BLaER1 treated with 17β-estradiol and CSF1 and Interleukin-3, amounts not matched to agents 10 nM and 100 nM (cell line): ENCODE data around the gene IL19.

Source experiments
- H3K27ac ChIP-seq, 11 experiments: shearing (Covaris generic); formaldehyde crosslinking; 2 replicates each; pipeline ENCODE4 v1.8.1; 2022
- H3K27me3 ChIP-seq, 11 experiments: shearing (Covaris generic); formaldehyde crosslinking; 2 replicates each; pipeline ENCODE4 v1.8.1; 2022
- H3K36me3 ChIP-seq, 11 experiments: shearing (Covaris generic); formaldehyde crosslinking; 2 replicates each; pipeline ENCODE4 v1.8.1; 2022
- H3K4me1 ChIP-seq, 10 experiments: shearing (Covaris generic); formaldehyde crosslinking; 2 replicates each; pipeline ENCODE4 v1.8.1; 2022
- H3K4me2 ChIP-seq, 11 experiments: shearing (Covaris generic); formaldehyde crosslinking; 2 replicates each; pipeline ENCODE4 v1.8.1; 2022
- H3K4me3 ChIP-seq, 10 experiments: shearing (Covaris generic); formaldehyde crosslinking; 2 replicates each; pipeline ENCODE4 v1.8.1; 2022
- H3K9ac ChIP-seq, 11 experiments: shearing (Covaris generic); formaldehyde crosslinking; 2 replicates each; pipeline ENCODE4 v1.8.1; 2022
- H3K9me3 ChIP-seq, 11 experiments: shearing (Covaris generic); formaldehyde crosslinking; replicated peaks in 1 of 11; 2 replicates each; pipeline ENCODE4 v1.8.1; 2022
- H4K20me1 ChIP-seq, 11 experiments: shearing (Covaris generic); formaldehyde crosslinking; 2 replicates each; pipeline ENCODE4 v1.8.1; 2022
- Cebpa-rat ChIP-seq, 11 experiments: shearing (Covaris generic); IDR thresholded peaks; 2 replicates each; pipeline ENCODE4 v1.8.1; 2022

IL19 gene, protein sequence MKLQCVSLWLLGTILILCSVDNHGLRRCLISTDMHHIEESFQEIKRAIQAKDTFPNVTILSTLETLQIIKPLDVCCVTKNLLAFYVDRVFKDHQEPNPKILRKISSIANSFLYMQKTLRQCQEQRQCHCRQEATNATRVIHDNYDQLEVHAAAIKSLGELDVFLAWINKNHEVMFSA

DNA sequence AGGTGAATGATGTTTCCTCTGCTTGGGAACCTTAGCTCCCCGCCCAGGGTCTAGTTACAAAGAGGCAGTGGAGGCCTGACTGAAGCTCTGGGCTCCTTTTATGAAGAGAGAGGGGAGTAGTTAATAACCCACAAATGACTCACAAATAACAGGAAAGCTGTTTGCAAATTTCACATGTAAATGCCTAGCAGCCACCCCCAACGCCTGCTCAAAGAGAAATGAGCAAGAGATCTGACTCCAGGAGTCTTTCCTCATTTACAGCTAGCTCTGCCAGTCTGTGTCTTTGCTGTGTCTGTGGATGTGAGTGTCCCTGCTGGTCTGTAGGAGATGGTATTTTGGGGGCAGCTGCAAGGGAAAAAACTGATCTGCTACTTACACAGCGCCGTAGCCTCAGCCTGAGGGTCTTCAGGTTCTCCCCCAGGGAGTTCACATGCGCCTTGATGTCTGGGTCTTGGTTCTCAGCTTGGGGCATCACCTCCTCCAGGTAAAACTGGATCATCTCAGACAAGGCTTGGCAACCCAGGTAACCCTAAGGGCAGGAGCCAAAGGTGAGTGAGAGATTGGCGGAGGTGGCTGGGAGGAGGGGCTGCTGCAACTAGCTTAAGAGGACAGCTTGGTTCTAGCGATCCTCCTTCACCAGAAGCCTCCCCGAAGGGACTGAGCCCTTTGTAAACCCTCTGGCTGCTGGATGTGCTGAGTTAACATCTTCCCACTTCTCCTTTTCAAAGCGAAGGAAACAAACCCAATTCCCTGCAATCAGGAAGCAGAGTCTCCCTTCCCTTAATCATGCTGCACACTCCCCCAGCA lies at the start of gene IL19:
TSS of gene IL19 (plus strand) at position 243 of the 807 bp plus-strand sequence. CDS start 65,890 bp downstream, outside the sequence.
- Histone ChIP-seq H3K36me3 (peaks cover 0 to 25% (median 0%) of the 10 kb centered on the region in 11 experiments; a peak in 7 of 22 replicates), H3K9me3 (no peaks in the 10 kb centered on the region), H3K4me2 (peak within 1 kb of the TSS; percentile 77 to 97 (median 87)), H3K4me1 (peaks cover 69 to 98% (median 80%) of the 10 kb centered on the region in 10 experiments), H3K4me3 (peak within 1 kb of the TSS in 6 of 10 experiments; percentile 26 to 65 (median 54); a peak in 11 of 20 replicates), H3K27ac (peak within 1 kb of the TSS in 10 of 11 experiments; percentile 46 to 93 (median 72); a peak in 20 of 22 replicates), H3K9ac (peak within 1 kb of the TSS in 9 of 11 experiments; percentile 26 to 85 (median 76); a peak in 17 of 22 replicates), H4K20me1 (no peaks in the 10 kb centered on the region), H3K27me3 (peaks cover 0 to 12% (median 0%) of the 10 kb centered on the region in 11 experiments; a peak in 3 of 22 replicates)
- no peak for TF ChIP-seq Cebpa-rat (IDR thresholded peaks at IDR 0.05)

GRCh38 chr1:206721454-206721853 lies 49.1 kb upstream of the IL19 start:
- Histone ChIP-seq H3K36me3 (peaks cover 0 to 36% (median 24%) of the 10 kb centered on the region in 11 experiments; a peak in 9 of 22 replicates), H3K9ac (no peak overlapping the region), H3K4me2 (peak overlapping the region; percentile 13 to 83 (median 42); a peak in 18 of 22 replicates), H3K4me3 (no peak overlapping the region), H3K27ac (peak overlapping the region in 3 of 11 experiments; percentile 18 to 35 (median 26); a peak in 4 of 22 replicates), H3K4me1 (peaks cover 80 to 100% (median 97%) of the 10 kb centered on the region in 10 experiments), H3K9me3 (no peaks in the 10 kb centered on the region), H3K27me3 (no peaks in the 10 kb centered on the region), H4K20me1 (peaks cover 63 to 100% (median 98%) of the 10 kb centered on the region in 11 experiments)
- TF ChIP-seq Cebpa-rat (IDR thresholded peaks at IDR 0.05) = no peak

DNA sequence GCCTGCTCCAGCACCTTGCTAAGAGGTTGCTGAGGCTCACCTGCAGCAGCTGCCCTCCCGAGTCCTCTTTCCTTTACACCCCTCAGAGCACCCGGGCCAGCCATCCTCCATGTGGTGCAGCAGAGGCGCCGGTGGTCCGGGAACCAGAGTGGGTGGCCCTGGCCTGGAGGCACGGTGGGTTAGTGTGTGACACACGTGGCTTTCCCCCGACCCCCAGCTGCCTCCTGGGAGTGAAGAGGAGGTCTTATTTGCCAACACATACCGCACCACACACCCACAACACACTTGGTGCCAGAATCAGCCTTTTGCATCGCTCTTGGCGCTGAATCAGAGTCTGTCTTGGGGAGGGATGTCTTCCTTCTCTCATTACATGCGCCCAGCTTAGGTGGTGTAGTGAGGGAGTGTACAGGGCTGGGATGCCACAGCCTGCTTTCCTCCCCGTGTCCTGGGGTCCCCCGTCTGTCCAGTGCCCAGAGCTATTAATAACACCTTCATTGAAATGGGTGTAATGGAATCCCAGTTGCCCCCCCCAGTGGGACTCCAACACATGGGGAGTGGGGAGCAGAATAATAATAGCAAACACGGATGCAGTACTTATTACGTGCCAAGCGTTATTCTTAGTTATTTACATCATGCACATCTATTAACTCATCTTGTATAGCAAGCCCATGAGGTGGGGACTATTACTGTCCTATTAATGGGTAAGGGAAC lies 47.7 kb upstream of the IL19 start:
- Histone ChIP-seq H4K20me1 (peaks cover 66 to 100% (median 99%) of the 10 kb centered on the region in 11 experiments), H3K4me2 (peak overlapping the region; percentile 57 to 83 (median 74)), H3K9me3 (no peaks in the 10 kb centered on the region), H3K4me3 (no peak overlapping the region), H3K27me3 (no peaks in the 10 kb centered on the region), H3K4me1 (peaks cover 80 to 100% (median 98%) of the 10 kb centered on the region in 10 experiments), H3K36me3 (peaks cover 0 to 45% (median 20%) of the 10 kb centered on the region in 11 experiments; a peak in 10 of 22 replicates), H3K9ac (peak overlapping the region in 5 of 11 experiments; percentile 1 to 55 (median 20); a peak in 4 of 22 replicates), H3K27ac (peak overlapping the region in 8 of 11 experiments; percentile 19 to 63 (median 44); a peak in 14 of 22 replicates)
- no peak for TF ChIP-seq Cebpa-rat (IDR thresholded peaks at IDR 0.05)

GRCh38 chr1:206723462-206723804 lies 47.1 kb upstream of the IL19 start:
- Histone ChIP-seq H3K9me3 (no peaks in the 10 kb centered on the region), H3K9ac (peak overlapping the region in 4 of 11 experiments; percentile 10 to 55 (median 19); a peak in 2 of 22 replicates), H3K4me1 (peaks cover 86 to 100% (median 99%) of the 10 kb centered on the region in 10 experiments), H4K20me1 (peaks cover 71 to 100% (median 99%) of the 10 kb centered on the region in 11 experiments), H3K4me2 (peak overlapping the region; percentile 57 to 83 (median 74)), H3K36me3 (peaks cover 0 to 51% (median 23%) of the 10 kb centered on the region in 11 experiments; a peak in 14 of 22 replicates), H3K27ac (peak overlapping the region in 8 of 11 experiments; percentile 36 to 63 (median 46); a peak in 14 of 22 replicates), H3K27me3 (no peaks in the 10 kb centered on the region), H3K4me3 (no peak overlapping the region)
- no peak for TF ChIP-seq Cebpa-rat (IDR thresholded peaks at IDR 0.05)

- Histone ChIP-seq H3K9me3 (no peaks in the 10 kb centered on the region), H3K4me3 (no peak overlapping the region), H3K9ac (peak overlapping the region in 6 of 11 experiments; percentile 10 to 55 (median 20); a peak in 8 of 22 replicates), H3K36me3 (peaks cover 2 to 54% (median 28%) of the 10 kb centered on the region in 11 experiments; a peak in 20 of 22 replicates), H4K20me1 (peaks cover 76 to 100% (median 99%) of the 10 kb centered on the region in 11 experiments), H3K4me2 (peak overlapping the region; percentile 57 to 83 (median 74)), H3K4me1 (peaks cover 91 to 100% (median 100%) of the 10 kb centered on the region in 10 experiments), H3K27me3 (no peaks in the 10 kb centered on the region), H3K27ac (peak overlapping the region in 8 of 11 experiments; percentile 36 to 63 (median 46); a peak in 15 of 22 replicates)
- TF ChIP-seq Cebpa-rat (IDR thresholded peaks at IDR 0.05) = peak in 2 of 11 experiments; percentile 10 to 34; a peak in 2 of 22 replicates
Measured at GRCh38 chr1:206723805-206724472, 46.6 kb upstream of the IL19 start.

DNA sequence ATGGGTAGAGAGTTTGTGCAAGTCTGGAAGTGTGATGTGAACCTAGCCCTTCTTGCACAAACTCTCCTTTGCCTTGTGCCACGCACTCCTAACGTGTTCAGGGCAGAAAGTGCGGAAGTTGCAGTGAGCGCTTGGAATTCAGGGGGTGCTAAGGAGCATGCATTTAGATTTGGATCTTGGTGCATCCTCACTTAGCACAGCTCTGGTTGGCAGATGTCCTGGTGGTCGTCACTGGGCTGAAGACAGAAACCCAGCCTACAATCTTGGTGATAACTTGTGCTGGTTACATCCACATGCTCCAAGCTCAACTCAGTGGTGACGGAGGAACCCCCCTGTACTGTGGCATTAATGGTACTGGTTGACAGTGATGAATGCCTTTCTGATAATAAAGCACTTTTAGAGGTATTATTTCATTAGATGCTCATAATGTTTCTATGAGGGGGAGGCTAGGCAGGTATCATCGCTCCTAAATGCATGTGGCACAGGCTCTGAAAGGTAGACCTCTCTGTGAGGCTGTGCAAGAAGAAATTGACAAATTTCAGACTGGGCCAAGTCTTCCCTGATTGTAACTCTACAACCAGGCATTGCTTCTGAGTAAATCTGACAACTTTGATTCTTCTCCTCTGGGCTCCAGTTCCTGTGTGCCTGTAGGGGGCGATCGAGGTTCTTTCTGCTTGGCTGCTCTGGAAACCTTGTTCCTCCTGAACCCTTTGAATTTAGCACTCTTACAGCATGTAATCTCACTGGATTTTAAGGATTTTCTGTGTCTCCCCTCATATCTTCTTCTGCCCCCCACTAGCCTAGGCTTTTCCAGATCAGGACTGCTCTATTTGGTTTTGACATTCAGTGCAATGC lies 45.2 kb upstream of the IL19 start:
- H3K27ac ChIP-seq = peak overlapping the region in 8 of 11 experiments; percentile 2 to 40 (median 28); a peak in 12 of 22 replicates
- 0 out of 22 replicates have a peak overlapping the region, but pooled peaks of 1 of the 11 experiments have one; percentile 7 for H3K9ac ChIP-seq
- H3K36me3 ChIP-seq = peaks cover 15 to 57% (median 37%) of the 10 kb centered on the region in 11 experiments
- H3K27me3 ChIP-seq = no peaks in the 10 kb centered on the region
- peaks cover 90 to 100% (median 99%) of the 10 kb centered on the region in 11 experiments for H4K20me1 ChIP-seq
- H3K4me3 ChIP-seq = no peak overlapping the region
- H3K4me2 ChIP-seq = peak overlapping the region; percentile 57 to 83 (median 74)
- no peaks in the 10 kb centered on the region for H3K9me3 ChIP-seq
- H3K4me1 ChIP-seq = peaks cover 99 to 100% (median 100%) of the 10 kb centered on the region in 10 experiments
- no peak for TF ChIP-seq Cebpa-rat (IDR thresholded peaks at IDR 0.05)
